Calu3 (cell line): ENCODE results near the gene DOCK9. TPM values are rescaled to one million over a fixed set of nuclear protein-coding genes. Genes with fewer than 3 reads are reported as not detected.

Experiments used
- BruUV-seq: library from RNA; stranded (reverse); fragments of 400-500 nt; replicated peaks from 2 replicates; lab custom pipeline; 2021; lab: Mats Ljungman, UMichigan
- CTCF ChIA-PET: fragments of 300-600 bp; sonication (Branson Sonifier 250); formaldehyde crosslinking; loops from one replicate; lab custom pipeline; 2022; ENCODE audit warnings: antibody characterized with exemption; lab: Charles Lee
- DNase-seq: peaks from one replicate; pipeline ENCODE4 v3.0.0; 2022
- H3K27ac Mint-ChIP-seq: one replicate; pipeline ENCODE4 v1.8.0; 2022; ENCODE audit warnings: mixed read lengths; ENCODE audit not compliant: unreplicated experiment
- H3K27me3 Mint-ChIP-seq: one replicate; pipeline ENCODE4 v1.8.0; 2022; ENCODE audit warnings: mixed read lengths; ENCODE audit not compliant: unreplicated experiment
- H3K36me3 Mint-ChIP-seq: one replicate; pipeline ENCODE4 v1.8.0; 2022; ENCODE audit warnings: mild to moderate bottlenecking, moderate library complexity, mixed read lengths; ENCODE audit not compliant: insufficient read depth, unreplicated experiment
- H3K4me1 Mint-ChIP-seq: one replicate; pipeline ENCODE4 v1.8.0; 2022; ENCODE audit warnings: mild to moderate bottlenecking, low read depth, mixed read lengths; ENCODE audit not compliant: unreplicated experiment
- H3K4me3 Mint-ChIP-seq: one replicate; pipeline ENCODE4 v1.8.0; 2022; ENCODE audit warnings: mild to moderate bottlenecking, low read depth, moderate library complexity, mixed read lengths; ENCODE audit not compliant: unreplicated experiment
- H3K9me3 Mint-ChIP-seq: one replicate; pipeline ENCODE4 v1.8.0; 2022; ENCODE audit warnings: low read depth, mixed read lengths; ENCODE audit not compliant: unreplicated experiment
- CTCF ChIP-seq: fragments of 200-600 bp; IDR thresholded peaks from one replicate; pipeline ENCODE4 v1.8.0; 2022; ENCODE audit warnings: antibody characterized with exemption; ENCODE audit not compliant: unreplicated experiment
- intact Hi-C: fragments of 100-400 bp; cut with micrococcal nuclease; formaldehyde crosslinking; loops from one replicate; pipeline ENCODE4 v1.10.0; 2022; ENCODE audit not compliant: unreplicated experiment
- total RNA-seq: library from RNA; stranded (reverse); gene quantifications from 2 replicates; pipeline ENCODE4 v1.2.3, GENCODE V29; 2022

Gene DOCK9
- total RNA-seq, 1 experiment from 2014 or later = 26.2 TPM

GRCh38 chr13:98886587-98887230, 91.2 kb downstream of the DOCK9 start:
- Mint-ChIP-seq H3K9me3 (no peaks in the 10 kb centered on the region), H3K27me3 (no peaks in the 10 kb centered on the region), H3K4me1 (no peaks in the 10 kb centered on the region), H3K27ac (no peak overlapping the region), H3K4me3 (no peak overlapping the region), H3K36me3 (no peaks in the 10 kb centered on the region)
- DNase-seq = no peak
- BruUV-seq = no TSS peak
- CTCF ChIA-PET = no interaction called here
- intact Hi-C loops = no loop called here
- no peak for TF ChIP-seq CTCF

GRCh38 chr13:98885600-98885999, 92.3 kb downstream of the DOCK9 start:
- no peak for TF ChIP-seq CTCF
- intact Hi-C loops = no loop called here
- CTCF ChIA-PET = no interaction called here
- BruUV-seq = no TSS peak
- Mint-ChIP-seq H3K4me3 (no peak overlapping the region), H3K36me3 (no peaks in the 10 kb centered on the region), H3K9me3 (no peaks in the 10 kb centered on the region), H3K27me3 (no peaks in the 10 kb centered on the region), H3K27ac (no peak overlapping the region), H3K4me1 (no peaks in the 10 kb centered on the region)
- DNase-seq = no peak

GRCh38 chr13:98883998-98884397, 93.9 kb downstream of the DOCK9 start:
- no peaks in the 10 kb centered on the region for H3K9me3 Mint-ChIP-seq
- no TSS peak for BruUV-seq
- CTCF ChIA-PET = no interaction called here
- no peaks in the 10 kb centered on the region for H3K36me3 Mint-ChIP-seq
- H3K4me1 Mint-ChIP-seq = no peaks in the 10 kb centered on the region
- no peaks in the 10 kb centered on the region for H3K27me3 Mint-ChIP-seq
- no peak for TF ChIP-seq CTCF
- DNase-seq = no peak
- no peak overlapping the region for H3K4me3 Mint-ChIP-seq
- no peak overlapping the region for H3K27ac Mint-ChIP-seq
- intact Hi-C loops = no loop called here

GRCh38 chr13:98881390-98881789, 96.5 kb downstream of the DOCK9 start:
- CTCF ChIA-PET = no interaction called here
- BruUV-seq = no TSS peak
- Mint-ChIP-seq H3K27ac (no peak overlapping the region), H3K9me3 (no peaks in the 10 kb centered on the region), H3K4me3 (no peak overlapping the region), H3K27me3 (no peaks in the 10 kb centered on the region), H3K4me1 (no peaks in the 10 kb centered on the region), H3K36me3 (no peaks in the 10 kb centered on the region)
- no peak for DNase-seq
- TF ChIP-seq CTCF = no peak
- intact Hi-C loops = no loop called here
